NCI-H187 (cell line): ENCODE measurements around the gene RDX.

Experiments used
- DNase-seq, 2 experiments: peaks; one replicate each; lab custom pipeline; 2025; lab: John Stamatoyannopoulos, UW

The RDX gene

GRCh38 chr11:110172468-110173065 is 123.8 kb downstream of the RDX start:
- DNase-seq, result no peak

DNA sequence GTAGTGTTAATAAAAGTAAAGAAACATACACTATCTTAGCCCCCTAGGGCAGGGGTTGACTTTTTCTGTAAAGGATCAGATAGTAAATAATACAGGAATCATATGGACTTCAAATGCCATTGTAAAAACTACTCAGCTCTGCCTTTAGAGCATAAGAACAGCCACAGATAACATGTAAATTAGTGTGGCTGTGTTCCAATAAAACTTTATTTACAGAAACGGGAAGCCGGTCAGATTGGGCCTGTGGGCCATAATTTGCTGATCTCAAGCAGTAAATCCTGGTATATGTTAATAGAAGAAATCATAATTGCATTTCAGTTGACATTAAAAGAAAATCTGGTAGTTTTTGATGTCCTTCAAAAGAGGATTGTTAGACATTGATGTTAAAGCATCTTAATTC is 126.7 kb downstream of the RDX start:
- no peak for DNase-seq

DNA sequence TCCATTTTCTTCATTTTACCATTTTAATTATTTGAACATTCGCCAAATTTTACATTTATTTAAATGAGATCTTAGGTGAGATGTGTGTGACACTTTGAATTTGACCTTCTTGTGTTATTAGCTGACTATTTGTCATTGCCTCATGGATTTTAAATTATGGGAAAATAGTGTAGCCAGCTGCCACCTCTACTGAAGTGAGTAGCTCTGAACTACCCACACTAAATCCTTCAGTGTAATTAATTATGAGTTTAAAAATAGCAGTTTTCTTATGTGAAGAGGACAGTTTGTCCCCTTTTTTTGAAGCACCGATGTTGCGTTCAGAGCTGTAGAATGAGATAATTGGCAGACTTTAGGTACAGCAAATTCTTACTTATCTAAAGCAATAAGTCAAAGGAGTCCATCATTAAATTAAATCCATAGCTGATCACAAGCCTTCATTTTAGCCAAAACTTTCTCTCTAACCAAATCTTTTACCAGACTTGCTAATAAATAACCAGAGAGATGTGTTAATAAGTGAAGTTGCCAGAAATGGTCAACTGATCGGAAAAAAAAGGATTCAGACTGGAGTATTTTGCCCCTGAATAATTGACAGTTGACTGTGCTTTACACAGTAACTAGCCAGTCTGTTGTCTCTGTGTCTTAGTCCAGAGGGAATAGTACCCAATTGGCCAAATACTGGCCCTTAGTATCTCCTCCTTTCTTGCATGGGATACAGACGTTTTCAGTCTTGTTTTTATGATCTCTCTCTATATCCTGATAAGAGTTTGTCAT is 128.2 kb downstream of the RDX start:
- no peak for DNase-seq

GRCh38 chr11:110165039-110165925 is 131.1 kb downstream of the RDX start:
- DNase-seq, result no peak

GRCh38 chr11:110162216-110162615 is 134.2 kb downstream of the RDX start:
- no peak for DNase-seq

- no peak for DNase-seq
Observed at GRCh38 chr11:110161061-110161460, 135.4 kb downstream of the RDX start.

DNA sequence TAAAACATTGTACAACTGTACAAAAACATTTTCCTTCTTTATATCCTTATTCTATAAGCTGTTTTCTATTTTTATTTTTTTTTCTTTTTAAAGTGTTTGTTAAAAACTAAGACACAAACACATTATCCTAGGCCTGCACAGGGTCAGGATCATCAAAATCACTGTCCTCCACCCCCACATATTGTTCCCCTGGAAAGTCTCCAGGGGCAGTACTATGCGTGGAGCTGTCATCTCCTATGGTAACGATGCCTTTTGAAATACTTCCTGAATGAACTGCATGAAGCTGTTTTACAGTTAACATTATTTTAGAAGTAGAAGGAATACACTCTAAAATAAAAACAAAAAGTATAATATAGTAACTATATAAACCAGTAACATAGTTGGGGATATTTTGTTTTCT is 136.0 kb downstream of the RDX start:
- no peak for DNase-seq

GRCh38 chr11:110160016-110160415 is 136.4 kb downstream of the RDX start:
- no peak for DNase-seq

DNA sequence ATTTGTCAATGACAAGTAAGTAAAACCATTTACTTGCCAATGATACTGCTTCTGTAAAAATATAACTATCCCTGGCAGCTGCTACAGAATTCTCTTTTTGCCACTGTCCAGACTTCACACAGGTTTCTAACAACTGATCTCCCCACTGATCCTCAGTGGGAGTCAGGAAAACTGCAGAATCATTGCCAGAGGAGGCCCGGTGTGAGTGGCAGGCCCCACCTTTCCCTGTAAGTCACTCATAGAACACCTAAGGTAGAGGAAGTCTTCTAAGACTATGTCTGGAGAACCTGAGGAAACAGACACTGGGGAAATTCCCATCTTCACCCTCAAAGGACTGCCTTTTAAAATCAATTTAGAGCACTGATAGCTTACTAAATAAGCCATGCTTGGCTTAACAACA is 136.9 kb downstream of the RDX start:
- no peak for DNase-seq

DNA sequence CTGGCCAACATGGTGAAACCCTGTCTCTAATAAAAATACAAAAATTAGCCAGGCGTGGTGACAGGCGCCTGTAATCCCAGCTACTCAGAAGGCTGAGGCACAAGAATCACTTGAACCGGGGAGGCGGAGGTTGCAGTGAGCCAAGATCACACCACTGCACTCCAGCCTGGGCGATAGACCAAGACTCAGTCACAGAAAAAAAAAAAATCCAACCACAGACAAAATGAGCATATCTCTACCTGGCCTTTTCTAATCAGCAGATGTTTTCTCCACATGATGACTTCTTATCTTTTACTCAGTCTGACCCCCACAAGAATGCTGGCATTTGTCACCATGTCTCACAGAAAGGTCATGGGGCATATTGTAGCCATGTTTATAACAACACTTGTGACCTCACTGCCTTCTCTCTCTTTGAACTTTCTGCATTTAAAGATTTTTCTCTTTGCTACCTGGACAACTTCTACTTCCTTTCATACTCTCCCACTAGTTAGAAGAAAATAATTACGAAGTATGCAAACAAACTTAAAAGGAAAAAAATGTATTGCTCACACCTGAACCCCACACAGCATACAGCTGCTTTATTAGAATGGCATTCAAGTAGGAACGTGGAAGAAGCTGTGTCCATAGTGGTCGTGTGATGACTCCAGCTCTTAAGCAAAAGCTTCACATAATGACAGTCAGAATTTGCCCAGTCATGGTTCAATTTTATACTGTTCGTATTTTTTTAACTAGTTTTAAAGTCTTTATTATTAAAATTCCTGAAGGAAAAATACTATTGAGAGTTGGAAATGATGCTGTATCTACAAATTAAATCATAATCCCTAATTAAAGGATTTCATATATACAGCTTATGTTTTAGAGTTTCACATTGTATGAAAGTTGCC is 137.9 kb downstream of the RDX start:
- no peak for DNase-seq

GRCh38 chr11:110156503-110156902 is 139.9 kb downstream of the RDX start:
- DNase-seq, result no peak

DNA sequence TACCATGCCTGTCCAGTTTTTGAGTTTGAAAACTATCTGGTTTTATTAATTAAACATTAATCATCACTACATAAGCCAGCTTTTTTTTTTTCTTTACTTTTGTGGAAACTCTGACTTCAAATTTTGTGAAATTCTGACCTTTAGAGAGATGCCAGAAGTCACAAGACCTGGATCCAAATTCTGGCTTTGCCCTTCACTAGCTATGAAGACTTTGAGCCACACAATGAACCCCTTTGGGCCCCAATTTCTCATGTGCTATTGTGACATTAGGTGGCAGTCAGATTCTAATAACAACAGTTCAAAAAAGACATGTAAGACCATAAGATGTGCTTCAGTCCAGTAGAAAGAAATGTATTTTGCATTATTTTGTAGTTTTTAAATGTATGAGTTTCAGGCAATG is 142.9 kb downstream of the RDX start:
- no peak for DNase-seq

- DNase-seq, result no peak
Observed at GRCh38 chr11:110152199-110152598, 144.2 kb downstream of the RDX start.

DNA sequence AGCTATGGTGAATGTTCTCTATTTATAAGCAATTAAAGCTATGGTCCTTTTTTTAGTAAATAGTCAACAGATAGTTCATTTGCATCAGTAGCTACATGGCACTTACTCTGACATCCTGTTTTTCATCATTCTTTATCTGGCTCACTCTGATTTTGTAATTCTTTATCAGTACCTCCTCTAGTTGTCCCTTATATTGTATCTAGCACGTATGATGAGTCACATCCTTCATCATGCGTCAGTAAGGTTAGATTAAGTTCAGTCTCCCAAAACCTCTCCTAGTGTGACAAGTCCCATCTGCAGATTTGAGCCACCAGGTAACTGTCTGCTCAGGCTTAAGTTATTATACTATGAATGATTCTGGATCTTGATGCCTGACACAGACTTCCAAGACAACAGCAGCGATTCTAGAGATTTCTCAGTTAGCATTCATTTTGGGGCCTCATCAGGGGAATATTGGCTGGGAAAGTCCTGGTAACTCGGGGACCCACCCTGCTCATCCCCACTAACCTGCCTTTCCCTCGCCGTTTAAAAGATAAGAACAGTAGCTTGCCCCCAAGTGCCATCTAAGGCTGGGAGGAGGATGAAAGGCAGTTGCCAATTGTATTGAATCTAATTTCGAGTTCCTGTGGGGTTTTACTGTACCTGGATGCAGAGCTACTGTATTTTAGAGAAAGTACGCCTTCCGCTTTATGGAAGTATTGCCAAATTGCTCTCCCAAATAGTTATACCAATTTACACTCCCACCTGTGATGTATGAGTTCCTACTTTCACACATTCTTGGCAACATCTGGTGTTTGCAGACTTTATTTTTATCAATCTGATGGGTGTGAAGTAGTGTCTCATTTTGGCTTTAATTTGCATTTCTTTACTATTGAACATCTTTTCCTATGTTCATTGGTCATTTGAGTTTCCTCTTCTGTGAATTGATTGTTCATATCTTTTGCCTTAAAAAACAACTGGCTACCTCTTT is 147.4 kb downstream of the RDX start:
- DNase-seq, result no peak

DNA sequence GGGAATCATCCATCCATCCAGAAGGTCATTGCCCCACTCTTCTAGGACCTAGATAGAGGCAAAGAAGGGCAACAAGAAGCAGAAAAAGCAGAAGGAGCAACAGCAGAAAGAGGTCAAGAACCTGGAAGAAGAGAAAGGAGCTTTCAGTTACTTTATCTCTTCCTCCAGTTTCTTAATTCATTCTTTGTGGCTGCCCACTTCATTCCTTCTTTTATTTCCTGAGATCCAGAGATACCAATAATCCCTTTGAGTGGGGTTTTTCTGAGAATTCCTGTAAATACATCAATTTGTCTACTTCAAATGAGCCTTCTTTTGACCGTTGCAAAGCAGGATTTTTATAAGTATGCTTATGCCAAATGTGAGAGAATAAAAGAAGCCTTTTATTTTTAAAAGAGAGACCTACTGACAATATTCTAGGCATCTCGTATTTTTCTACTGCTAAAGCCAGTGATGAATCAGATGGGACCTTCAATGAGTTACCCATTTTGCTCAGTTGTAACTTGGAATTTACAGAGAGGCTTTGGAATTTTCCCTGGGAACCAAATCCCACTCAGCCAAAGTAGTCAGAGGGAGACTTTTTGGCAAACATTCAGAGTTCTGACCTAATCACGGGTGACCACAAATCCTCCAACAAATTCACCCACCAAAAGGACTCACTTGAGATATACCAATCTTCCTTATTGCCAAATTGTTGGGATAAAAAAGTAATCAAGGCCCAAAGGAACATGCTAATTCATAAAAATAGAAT is 148.3 kb downstream of the RDX start:
- DNase-seq, result no peak

GRCh38 chr11:110141812-110142211 is 154.6 kb downstream of the RDX start:
- DNase-seq, result no peak

DNA sequence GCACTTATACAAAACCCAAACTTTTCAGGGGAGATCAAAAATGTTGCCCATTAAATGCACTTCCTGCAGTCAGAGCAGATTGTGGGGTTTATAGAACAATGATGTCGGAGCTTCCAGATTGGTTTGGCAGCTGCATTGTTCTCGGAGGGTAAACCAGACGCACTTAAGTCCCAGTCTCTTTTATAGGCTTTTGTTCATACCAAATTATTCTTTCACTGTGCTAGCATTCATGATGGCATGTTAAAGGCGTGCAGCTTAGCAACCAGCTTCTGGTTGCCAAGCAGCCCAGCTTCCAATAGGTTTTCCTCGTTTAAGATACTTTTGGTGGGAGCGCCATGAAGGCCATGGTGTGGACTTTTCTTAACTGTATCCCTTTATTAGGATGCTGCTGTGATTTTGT is 162.3 kb downstream of the RDX start:
- peak in 1 of 2 experiments; percentile 3 for DNase-seq

- no peak for DNase-seq
Observed at GRCh38 chr11:110133160-110133559, 163.3 kb downstream of the RDX start.

DNA sequence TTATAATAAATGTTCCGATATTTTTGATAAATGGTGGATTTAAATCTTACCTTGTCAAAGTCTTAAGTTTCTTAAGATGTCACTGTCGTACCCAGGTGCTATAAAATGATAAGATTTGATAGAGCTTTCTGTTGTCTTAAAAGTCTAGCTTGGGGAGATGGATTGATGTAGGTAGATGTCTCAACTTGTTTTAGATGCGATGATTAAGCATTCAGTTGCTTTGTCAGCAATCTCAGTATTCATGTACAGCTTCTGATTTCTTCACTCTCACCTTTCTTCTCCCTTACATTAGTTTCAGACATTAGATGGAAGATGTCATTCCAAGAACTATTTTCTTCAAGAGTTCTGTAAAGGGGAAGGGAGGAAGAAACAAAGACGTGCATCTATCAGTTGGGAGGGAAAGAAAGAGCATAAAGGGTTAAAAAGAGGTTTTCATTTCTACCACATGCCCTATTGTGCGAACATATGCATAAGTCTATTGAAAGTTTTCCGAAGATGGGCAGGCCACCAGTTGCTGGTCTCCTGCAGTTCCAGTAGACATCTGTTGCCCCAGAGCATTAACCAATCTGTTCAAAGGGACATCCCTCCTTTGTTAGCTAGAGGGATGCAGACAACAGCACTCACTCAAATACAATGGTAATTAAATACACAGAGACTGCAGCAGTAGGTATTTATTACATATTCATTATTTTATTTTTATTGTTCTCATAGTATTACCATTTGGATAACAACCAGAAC is 164.9 kb downstream of the RDX start:
- no peak for DNase-seq
